HepG2 (cell line): ENCODE measurements around the gene OSBP. TPM values are rescaled to one million over a fixed set of nuclear protein-coding genes. Genes with fewer than 3 reads are reported as not detected.

Source experiments
- BRCA1 ChIP-seq: sonication (generic); formaldehyde crosslinking; IDR thresholded peaks from 2 replicates; pipeline ENCODE4 v1.4.0; 2020; ENCODE audit warnings: missing genetic modification reagents
- GABPA ChIP-seq, 2 experiments: IDR thresholded peaks; 2 replicates each; pipeline ENCODE4 v1.6.1; 2011 to 2016; ENCODE audit warnings: low read depth in 2 of 2, low read length in 1 of 2, missing biosample characterization in 1 of 2, missing genetic modification characterization in 1 of 2
- IRX3 ChIP-seq: sonication (generic); formaldehyde crosslinking; IDR thresholded peaks from 2 replicates; pipeline ENCODE4 v1.8.1; 2023; ENCODE audit warnings: mild to moderate bottlenecking, low read depth, missing genetic modification reagents, borderline replicate concordance
- MEF2D ChIP-seq: sonication (generic); formaldehyde crosslinking; IDR thresholded peaks from 2 replicates; pipeline ENCODE4 v1.5.1; 2020; ENCODE audit warnings: mild to moderate bottlenecking, missing genetic modification reagents
- NBN ChIP-seq: fragments of 450-650 bp; conservative IDR thresholded peaks from 2 replicates; pipeline ENCODE4 v1.6.1; 2017
- NCOA2 ChIP-seq: sonication (generic); formaldehyde crosslinking; IDR thresholded peaks from 2 replicates; pipeline ENCODE4 v1.8.0; 2022; ENCODE audit warnings: inconsistent platforms
- NCOA5 ChIP-seq: sonication (generic); formaldehyde crosslinking; IDR thresholded peaks from 2 replicates; pipeline ENCODE4 v1.4.0; 2020; ENCODE audit warnings: missing genetic modification reagents
- NFKBIZ ChIP-seq: IDR thresholded peaks from 2 replicates; pipeline ENCODE4 v1.6.1; 2018; ENCODE audit warnings: missing genetic modification reagents, missing compliant biosample characterization
- NR2C2 ChIP-seq: sonication (generic); formaldehyde crosslinking; IDR thresholded peaks from 2 replicates; pipeline ENCODE4 v1.4.0; 2020; ENCODE audit warnings: missing genetic modification reagents, mild to moderate bottlenecking, moderate library complexity, borderline replicate concordance
- PHB2 ChIP-seq: fragments of 450-650 bp; IDR thresholded peaks from 2 replicates; pipeline ENCODE4 v1.6.1; 2018; ENCODE audit not compliant: partially characterized antibody
- RFX5 ChIP-seq: IDR thresholded peaks from 2 replicates; pipeline ENCODE4 v1.6.1; 2011; ENCODE audit warnings: low read depth, low read length, improper control_type of control experiment
- SATB2 ChIP-seq: sonication (generic); formaldehyde crosslinking; IDR thresholded peaks from 2 replicates; pipeline ENCODE4 v1.5.0; 2020; ENCODE audit warnings: missing genetic modification reagents
- SNRNP70 ChIP-seq: fragments of 200-400 bp; formaldehyde crosslinking; IDR thresholded peaks from 2 replicates; pipeline ENCODE4 v1.6.1; 2017; ENCODE audit warnings: mild to moderate bottlenecking, low read depth, low read length, moderate library complexity
- TBX2 ChIP-seq: sonication (generic); formaldehyde crosslinking; IDR thresholded peaks from 2 replicates; pipeline ENCODE4 v1.5.0; 2020; ENCODE audit warnings: missing genetic modification reagents, mild to moderate bottlenecking, borderline replicate concordance
- TCF7 ChIP-seq: sonication (generic); IDR thresholded peaks from 2 replicates; pipeline ENCODE4 v1.6.1; 2016; ENCODE audit warnings: antibody characterized with exemption, low read depth
- TEAD2 ChIP-seq: sonication (generic); formaldehyde crosslinking; IDR thresholded peaks from 2 replicates; pipeline ENCODE4 v1.9.0; 2021; ENCODE audit warnings: missing genetic modification reagents
- TOE1 ChIP-seq: sonication (generic); formaldehyde crosslinking; IDR thresholded peaks from 2 replicates; pipeline ENCODE4 v1.4.0; 2020; ENCODE audit warnings: mild to moderate bottlenecking, missing genetic modification reagents
- ZFP82 ChIP-seq: sonication (generic); formaldehyde crosslinking; IDR thresholded peaks from 2 replicates; pipeline ENCODE4 v1.5.1; 2020; ENCODE audit warnings: mild to moderate bottlenecking, missing genetic modification reagents, borderline replicate concordance
- ZMYM2 ChIP-seq: sonication (generic); formaldehyde crosslinking; IDR thresholded peaks from 2 replicates; pipeline ENCODE4 v1.8.0; 2022; ENCODE audit warnings: mild to moderate bottlenecking, missing genetic modification reagents
- ZNF232 ChIP-seq: sonication (generic); formaldehyde crosslinking; IDR thresholded peaks from 2 replicates; pipeline ENCODE4 v1.4.0; 2020; ENCODE audit warnings: missing genetic modification reagents, borderline replicate concordance
- ZNF263 ChIP-seq: sonication (generic); formaldehyde crosslinking; IDR thresholded peaks from 2 replicates; pipeline ENCODE4 v1.4.0; 2020; ENCODE audit warnings: missing genetic modification reagents
- ZNF3 ChIP-seq: IDR thresholded peaks from 2 replicates; pipeline ENCODE4 v1.7.0; 2017; ENCODE audit warnings: inconsistent platforms
- ZNF331 ChIP-seq: sonication (generic); formaldehyde crosslinking; IDR thresholded peaks from 2 replicates; pipeline ENCODE4 v1.4.0; 2020; ENCODE audit warnings: missing genetic modification reagents
- ZNF33B ChIP-seq: sonication (generic); formaldehyde crosslinking; IDR thresholded peaks from 2 replicates; pipeline ENCODE4 v1.5.1; 2020; ENCODE audit warnings: mild to moderate bottlenecking, missing genetic modification reagents
- ZNF569 ChIP-seq: sonication (generic); formaldehyde crosslinking; IDR thresholded peaks from 2 replicates; pipeline ENCODE4 v1.5.0; 2020; ENCODE audit warnings: mild to moderate bottlenecking, missing genetic modification reagents, moderate library complexity, borderline replicate concordance
- ZNF619 ChIP-seq: sonication (generic); formaldehyde crosslinking; IDR thresholded peaks from 2 replicates; pipeline ENCODE4 v1.4.0; 2020; ENCODE audit warnings: mild to moderate bottlenecking, missing genetic modification reagents
- ZNF644 ChIP-seq: IDR thresholded peaks from 2 replicates; pipeline ENCODE4 v1.6.1; 2016; ENCODE audit warnings: low read depth
- polyA plus RNA-seq, 8 experiments: library from polyadenylated mRNA; depleted of rRNA in 3 of 8; stranded (reverse) in 7 of 8; unstranded in 1 of 8; fragments of >200 nt; fragmentation: Illumina TruSeq in 4 of 8; extraction: Trizol in 4 of 8; gene quantifications; 2 replicates each; pipeline versions ENCODE4 v1.2.1 to v1.2.3, GENCODE V29; 2011 to 2016; ENCODE audit warnings: low read depth in 4 of 8, missing spikeins in 1 of 8, mixed read lengths in 1 of 8; ENCODE audit not compliant: insufficient read depth in 1 of 8
- total RNA-seq, 5 experiments: library from RNA; depleted of rRNA; stranded (reverse); fragments of >200 nt; fragmentation: Illumina TruSeq; extraction: Trizol; gene quantifications; 2 replicates each; pipeline ENCODE4 v1.2.3, GENCODE V29; 2016; ENCODE audit warnings: low read depth in 1 of 5
- TF ChIP-seq, protein P1 (sequence below): sonication (generic); formaldehyde crosslinking; conservative IDR thresholded peaks from 2 replicates; pipeline ENCODE4 v1.8.0; 2022; ENCODE audit warnings: low read depth, missing genetic modification reagents
- TF ChIP-seq, protein P2 (sequence below): sonication (generic); formaldehyde crosslinking; IDR thresholded peaks from 2 replicates; pipeline ENCODE4 v1.5.1; 2020; ENCODE audit warnings: missing genetic modification reagents, mild to moderate bottlenecking, borderline replicate concordance
- TF ChIP-seq, protein P3 (sequence below): sonication (generic); formaldehyde crosslinking; IDR thresholded peaks from 2 replicates; pipeline ENCODE4 v1.5.0; 2020; ENCODE audit warnings: missing genetic modification reagents

The OSBP gene
- total and polyA plus RNA-seq, 2 of the 13 experiments (the other 11 are each of a cell fraction or from before 2014, with no cell fraction given), result 12.1 to 13.5 TPM

DNA sequence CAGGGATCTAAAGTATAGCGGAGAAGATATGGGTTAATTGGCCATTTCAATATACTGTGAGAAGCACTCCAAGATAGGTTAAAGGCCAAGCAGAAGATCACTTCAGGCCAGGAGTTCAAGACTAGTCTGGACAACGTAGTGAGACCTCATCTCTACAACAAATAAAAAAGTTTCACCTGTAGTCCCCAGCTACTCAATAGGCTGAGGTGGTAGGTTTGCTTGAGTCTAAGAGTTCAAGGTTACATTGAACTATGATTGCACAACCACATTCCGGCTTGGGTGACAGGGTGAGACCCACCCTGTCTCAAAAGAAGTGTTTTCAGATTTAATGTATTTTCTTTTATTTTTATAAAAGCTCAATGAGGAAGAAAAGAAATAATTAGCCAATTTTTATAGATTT is 27.8 kb upstream of the OSBP start (continued):
- no peak for TF ChIP-seq ZNF569 (CRISPR knock-in tag)
- TF ChIP-seq, protein P1, sequence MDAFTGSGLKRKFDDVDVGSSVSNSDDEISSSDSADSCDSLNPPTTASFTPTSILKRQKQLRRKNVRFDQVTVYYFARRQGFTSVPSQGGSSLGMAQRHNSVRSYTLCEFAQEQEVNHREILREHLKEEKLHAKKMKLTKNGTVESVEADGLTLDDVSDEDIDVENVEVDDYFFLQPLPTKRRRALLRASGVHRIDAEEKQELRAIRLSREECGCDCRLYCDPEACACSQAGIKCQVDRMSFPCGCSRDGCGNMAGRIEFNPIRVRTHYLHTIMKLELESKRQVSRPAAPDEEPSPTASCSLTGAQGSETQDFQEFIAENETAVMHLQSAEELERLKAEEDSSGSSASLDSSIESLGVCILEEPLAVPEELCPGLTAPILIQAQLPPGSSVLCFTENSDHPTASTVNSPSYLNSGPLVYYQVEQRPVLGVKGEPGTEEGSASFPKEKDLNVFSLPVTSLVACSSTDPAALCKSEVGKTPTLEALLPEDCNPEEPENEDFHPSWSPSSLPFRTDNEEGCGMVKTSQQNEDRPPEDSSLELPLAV (CRISPR knock-in tag), result no peak
- no peak for TF ChIP-seq ZNF3 (CRISPR knock-in tag)
- TF ChIP-seq SNRNP70, result no peak
- no peak for TF ChIP-seq ZNF263 (CRISPR knock-in tag)
- TF ChIP-seq ZNF619 (CRISPR knock-in tag), result no peak
- TF ChIP-seq IRX3, result no peak
- TF ChIP-seq TCF7, result no peak
- TF ChIP-seq RFX5, result no peak
- peak; percentile 64 for TF ChIP-seq NCOA2 (CRISPR knock-in tag)
- no peak for TF ChIP-seq NFKBIZ (CRISPR knock-in tag)
- TF ChIP-seq, protein P2, sequence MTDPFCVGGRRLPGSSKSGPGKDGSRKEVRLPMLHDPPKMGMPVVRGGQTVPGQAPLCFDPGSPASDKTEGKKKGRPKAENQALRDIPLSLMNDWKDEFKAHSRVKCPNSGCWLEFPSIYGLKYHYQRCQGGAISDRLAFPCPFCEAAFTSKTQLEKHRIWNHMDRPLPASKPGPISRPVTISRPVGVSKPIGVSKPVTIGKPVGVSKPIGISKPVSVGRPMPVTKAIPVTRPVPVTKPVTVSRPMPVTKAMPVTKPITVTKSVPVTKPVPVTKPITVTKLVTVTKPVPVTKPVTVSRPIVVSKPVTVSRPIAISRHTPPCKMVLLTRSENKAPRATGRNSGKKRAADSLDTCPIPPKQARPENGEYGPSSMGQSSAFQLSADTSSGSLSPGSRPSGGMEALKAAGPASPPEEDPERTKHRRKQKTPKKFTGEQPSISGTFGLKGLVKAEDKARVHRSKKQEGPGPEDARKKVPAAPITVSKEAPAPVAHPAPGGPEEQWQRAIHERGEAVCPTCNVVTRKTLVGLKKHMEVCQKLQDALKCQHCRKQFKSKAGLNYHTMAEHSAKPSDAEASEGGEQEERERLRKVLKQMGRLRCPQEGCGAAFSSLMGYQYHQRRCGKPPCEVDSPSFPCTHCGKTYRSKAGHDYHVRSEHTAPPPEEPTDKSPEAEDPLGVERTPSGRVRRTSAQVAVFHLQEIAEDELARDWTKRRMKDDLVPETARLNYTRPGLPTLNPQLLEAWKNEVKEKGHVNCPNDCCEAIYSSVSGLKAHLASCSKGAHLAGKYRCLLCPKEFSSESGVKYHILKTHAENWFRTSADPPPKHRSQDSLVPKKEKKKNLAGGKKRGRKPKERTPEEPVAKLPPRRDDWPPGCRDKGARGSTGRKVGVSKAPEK, result no peak
- TF ChIP-seq NCOA5 (CRISPR knock-in tag), result no peak
- no peak for TF ChIP-seq ZNF232
- no peak for TF ChIP-seq NBN
- TF ChIP-seq NR2C2, result peak; percentile 61
- no peak for TF ChIP-seq ZNF33B (CRISPR knock-in tag)
- peak; percentile 29; the same call in 1 of the 2 replicates for TF ChIP-seq ZMYM2 (CRISPR knock-in tag)
- no peak for TF ChIP-seq MEF2D (CRISPR knock-in tag)
- TF ChIP-seq TOE1 (CRISPR knock-in tag), result no peak
- TF ChIP-seq, protein P3, sequence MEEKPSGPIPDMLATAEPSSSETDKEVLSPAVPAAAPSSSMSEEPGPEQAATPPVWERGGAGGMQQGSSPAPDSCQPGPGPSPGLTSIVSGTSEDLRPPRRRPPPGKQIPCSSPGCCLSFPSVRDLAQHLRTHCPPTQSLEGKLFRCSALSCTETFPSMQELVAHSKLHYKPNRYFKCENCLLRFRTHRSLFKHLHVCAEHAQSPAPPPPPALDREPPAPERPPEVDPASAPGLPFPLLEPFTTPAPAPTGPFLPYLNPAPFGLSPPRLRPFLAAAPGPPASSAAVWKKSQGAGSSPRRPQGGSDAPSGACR, result no peak
- peak; percentile 67; the same call in 1 of the 2 replicates for TF ChIP-seq ZNF331 (CRISPR knock-in tag)
- no peak for TF ChIP-seq BRCA1 (CRISPR knock-in tag)
- no peak for TF ChIP-seq ZFP82 (CRISPR knock-in tag)
- no peak for TF ChIP-seq GABPA (IDR thresholded peaks at IDR 0.05; ENCODE audit: low read depth, low read length)
- TF ChIP-seq GABPA (CRISPR knock-in tag; IDR thresholded peaks at IDR 0.05; ENCODE audit: low read depth), result no peak
- no peak for TF ChIP-seq TBX2 (CRISPR knock-in tag)
- peak; percentile 50; the same call in 1 of the 2 replicates for TF ChIP-seq ZNF644 (CRISPR knock-in tag)
- no peak for TF ChIP-seq SATB2
- TF ChIP-seq PHB2, result no peak
- TF ChIP-seq TEAD2 (CRISPR knock-in tag), result no peak
